Posterior vena cava (tissue), 2 donors: ENCODE data around the gene TRAPPC14. TPM values are rescaled to one million over a fixed set of nuclear protein-coding genes. Genes with fewer than 3 reads are reported as not detected.

ENCODE experiments used
- DNase-seq: peaks from one replicate; pipeline ENCODE4 v3.0.0-alpha.2; 2020; ENCODE audit warnings: low spot score
- intact Hi-C, 2 donors: fragments of 100-400 bp; cut with DNase I; formaldehyde crosslinking; loops; one replicate each; pipeline versions ENCODE4 v1.14.1 to v1.14.2; 2022 to 2023
- microRNA-seq, 2 donors: library from miRNA; unstranded; fragments of <30 nt; microRNA quantifications; one replicate each; pipeline ENCODE4 v1.2.0, GENCODE V29; 2020 to 2021; ENCODE audit warnings: borderline microRNAs expressed in 2 of 2
- total RNA-seq, 2 donors: library from RNA; stranded (reverse); fragmentation: NEBNext Ultra II Directional; extraction: Animal tissue kit (Norgen Biotek cat#: 25700); gene quantifications; one replicate each; pipeline ENCODE4 v1.2.1, GENCODE V29; 2021
- donor health status: DM: yes; HTN: yes; CAD: no.
- donor health status: DM: yes; HTN: yes; CAD: no.

Gene TRAPPC14
- total RNA-seq, 2 donors from 2014 or later, result 11.2 to 13.3 TPM

DNA sequence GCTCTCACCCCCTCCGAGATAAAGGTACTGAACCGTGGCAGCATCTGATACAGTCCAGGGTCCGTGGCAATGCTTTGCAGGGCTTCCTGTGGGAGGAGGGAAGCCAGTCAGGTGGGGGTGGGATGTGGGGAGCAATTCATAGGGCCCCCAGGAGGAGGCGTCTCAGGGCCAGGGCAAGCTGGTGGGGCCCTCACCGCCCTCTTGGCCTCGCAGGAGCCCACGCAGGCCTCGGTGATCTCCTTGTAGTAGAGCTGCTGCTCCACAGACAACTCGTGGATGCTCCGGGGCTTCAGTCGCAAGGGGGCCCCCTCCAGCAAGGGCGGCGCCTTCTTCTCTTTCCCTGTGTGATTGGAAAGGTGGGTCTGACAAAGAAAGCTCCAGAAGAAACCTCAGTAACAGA, 46.6 kb downstream of the TRAPPC14 start:
- DNase-seq, result no peak
- intact Hi-C loops, result no loop called here

- DNase-seq, result no peak
- intact Hi-C loops, result no loop called here
Measured at GRCh38 chr7:100111156-100111555, 47.4 kb downstream of the TRAPPC14 start.

GRCh38 chr7:100109521-100110163, 48.9 kb downstream of the TRAPPC14 start:
- intact Hi-C loops, result no loop called here
- DNase-seq, result no peak

- DNase-seq, result no peak
- intact Hi-C loops, result no loop called here
Measured at GRCh38 chr7:100107890-100108289, 50.6 kb downstream of the TRAPPC14 start.

DNA sequence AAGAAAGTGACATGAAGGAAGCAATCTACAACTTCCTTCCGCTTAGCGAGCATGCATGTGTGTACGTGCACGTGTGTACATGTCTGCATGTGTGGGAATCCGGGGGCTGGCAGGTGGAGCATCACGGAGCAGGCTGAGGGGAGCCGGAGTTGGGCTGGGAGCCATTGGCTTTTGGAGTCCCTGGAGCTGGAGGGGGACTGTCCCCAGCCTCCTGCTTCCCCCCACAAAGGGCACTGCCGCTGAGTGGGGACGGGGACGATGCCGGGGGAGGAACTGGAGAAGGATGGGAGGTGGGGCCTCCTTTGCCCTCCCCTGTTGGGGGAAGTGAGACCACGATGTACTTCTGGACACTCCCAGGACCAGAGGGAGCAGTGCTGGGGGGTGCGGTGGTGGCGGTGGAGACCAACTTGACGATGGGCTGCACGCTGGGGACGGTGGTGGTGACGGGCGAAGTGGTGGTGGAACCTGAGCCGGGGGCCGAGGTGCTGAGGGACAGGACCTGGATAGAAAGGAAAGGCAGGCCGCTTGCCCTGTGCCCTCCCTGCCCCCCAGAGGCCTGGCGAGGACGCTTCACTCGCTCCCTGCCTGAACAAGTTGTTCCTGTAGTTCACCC, 51.3 kb downstream of the TRAPPC14 start:
- intact Hi-C loops, result no loop called here
- no peak for DNase-seq

GRCh38 chr7:100106633-100107032, 51.9 kb downstream of the TRAPPC14 start:
- intact Hi-C loops, result no loop called here
- DNase-seq, result no peak

- intact Hi-C loops, result no loop called here
- DNase-seq, result no peak
Measured at GRCh38 chr7:100105534-100105933, 53.0 kb downstream of the TRAPPC14 start.

Small RNAs within 50 kb of the gene (microRNA-seq; reads per million reads assigned to microRNA genes)
- 0 reads per million in 2 donors for gene MIR4658

Other genes starting within 250 kb of the TRAPPC14 start
- gene TRIM4, start 239.2 kb downstream of the TRAPPC14 start, total RNA-seq, result 10 to 100 TPM; 14.7 to 22.9 TPM
- not detected for gene GJC3, start 229.1 kb downstream of the TRAPPC14 start, total RNA-seq
- 1 to 10 TPM in 1 of 2 donors, under 1 TPM in 1; 0.33 to 1.2 TPM for gene AZGP1, start 182.7 kb downstream of the TRAPPC14 start, total RNA-seq
- gene ZKSCAN1, start 143.1 kb downstream of the TRAPPC14 start, total RNA-seq, result 10 to 100 TPM; 47.4 to 53.1 TPM
- 10 to 100 TPM in 1 of 2 donors, 1 to 10 TPM in 1; 9.2 to 10.7 TPM for gene ZSCAN21, start 108.9 kb downstream of the TRAPPC14 start, total RNA-seq
- 10 to 100 TPM; 17.0 to 18.0 TPM for gene ZNF3, start 77.0 kb downstream of the TRAPPC14 start, total RNA-seq
- 10 to 100 TPM; 78.4 to 80.0 TPM for gene COPS6, start 69.8 kb downstream of the TRAPPC14 start, total RNA-seq
- 10 to 100 TPM; 21.6 to 21.7 TPM for gene MCM7, start 57.3 kb downstream of the TRAPPC14 start, total RNA-seq
- 10 to 100 TPM; 11.6 to 15.5 TPM for gene AP4M1, start 57.1 kb downstream of the TRAPPC14 start, total RNA-seq
- 10 to 100 TPM; 34.3 to 35.4 TPM for gene TAF6, start 39.4 kb downstream of the TRAPPC14 start, total RNA-seq
- 10 to 100 TPM in 1 of 2 donors, 1 to 10 TPM in 1; 9.6 to 18.3 TPM for gene CNPY4, start 39.1 kb downstream of the TRAPPC14 start, total RNA-seq
- gene MBLAC1, start 31.8 kb downstream of the TRAPPC14 start, total RNA-seq, result 1 to 10 TPM; 1.6 to 1.7 TPM
- gene LAMTOR4, start 9.8 kb downstream of the TRAPPC14 start, total RNA-seq, result 10 to 100 TPM; 72.6 to 91.6 TPM
- gene GAL3ST4, start 9.9 kb upstream of the TRAPPC14 start, total RNA-seq, result 10 to 100 TPM in 1 of 2 donors, 1 to 10 TPM in 1; 6.2 to 11.2 TPM
- gene GPC2, start 18.7 kb upstream of the TRAPPC14 start, total RNA-seq, result 1 to 10 TPM in 1 of 2 donors, under 1 TPM in 1; 0.81 to 1.2 TPM
- gene STAG3, start 19.2 kb upstream of the TRAPPC14 start, total RNA-seq, result 1 to 10 TPM in 1 of 2 donors, under 1 TPM in 1; 0.52 to 1.2 TPM
- under 1 TPM; 0.42 to 0.67 TPM for gene PVRIG, start 61.2 kb upstream of the TRAPPC14 start, total RNA-seq
- gene SPDYE3, start 149.0 kb upstream of the TRAPPC14 start, total RNA-seq, result not detected
- gene PILRB, start 199.4 kb upstream of the TRAPPC14 start, total RNA-seq, result 10 to 100 TPM; 17.7 to 32.5 TPM
- gene PILRA, start 214.8 kb upstream of the TRAPPC14 start, total RNA-seq, result 10 to 100 TPM in 1 of 2 donors, 1 to 10 TPM in 1; 5.9 to 15.3 TPM